Liver (tissue), 3 donors: ENCODE data around the gene GAS7.

Experiments
- CTCF ChIP-seq: fragments of 150-350 bp; IDR thresholded peaks from 2 replicates; pipeline ENCODE4 v1.5.1; 2017; ENCODE audit warnings: improper control_type of control experiment, low read depth, low read length; ENCODE audit not compliant: missing input control
- RAD21 ChIP-seq, 2 donors: IDR thresholded peaks; 2 replicates each; pipeline ENCODE4 v1.6.1; 2016; ENCODE audit warnings: antibody characterized with exemption in 2 of 2, mild to moderate bottlenecking in 2 of 2
- TAF1 ChIP-seq: conservative IDR thresholded peaks from 2 replicates; pipeline ENCODE4 v1.6.1; 2016; ENCODE audit warnings: antibody characterized with exemption, mild to moderate bottlenecking
- YY1 ChIP-seq: IDR thresholded peaks from 2 replicates; pipeline ENCODE4 v1.6.1; 2016; ENCODE audit warnings: antibody characterized with exemption, mild to moderate bottlenecking
- ZBTB33 ChIP-seq: IDR thresholded peaks from 2 replicates; pipeline ENCODE4 v1.6.1; 2016; ENCODE audit warnings: antibody characterized with exemption
- donor health status: healthy.
- donor health status: healthy.

GRCh38 chr17:9908649-9909042 is 289.8 kb downstream of the GAS7 start:
- no peak for TF ChIP-seq CTCF
- no peak for TF ChIP-seq TAF1
- no peak for TF ChIP-seq RAD21 (IDR thresholded peaks at IDR 0.05)
- no peak for TF ChIP-seq ZBTB33
- no peak for TF ChIP-seq YY1
